Stimulated activated CD4-positive, alpha-beta T cell treated with anti-CD3 and anti-CD28 coated beads, TNF-alpha, amount 100 ng/mL, for 24 hours (primary cell): ENCODE measurements around the gene TGFB3.
"Not testable (repeated sequence)": the region's sequence is repeated elsewhere in the genome, so short reads cannot be mapped to it uniquely, and the experiment has no call there.

Source experiments
- DNase-seq, 3 experiments: peaks; one replicate each; pipeline ENCODE4 v3.0.0-alpha.2; 2020; ENCODE audit warnings: low read depth in 3 of 3

Gene TGFB3

DNA sequence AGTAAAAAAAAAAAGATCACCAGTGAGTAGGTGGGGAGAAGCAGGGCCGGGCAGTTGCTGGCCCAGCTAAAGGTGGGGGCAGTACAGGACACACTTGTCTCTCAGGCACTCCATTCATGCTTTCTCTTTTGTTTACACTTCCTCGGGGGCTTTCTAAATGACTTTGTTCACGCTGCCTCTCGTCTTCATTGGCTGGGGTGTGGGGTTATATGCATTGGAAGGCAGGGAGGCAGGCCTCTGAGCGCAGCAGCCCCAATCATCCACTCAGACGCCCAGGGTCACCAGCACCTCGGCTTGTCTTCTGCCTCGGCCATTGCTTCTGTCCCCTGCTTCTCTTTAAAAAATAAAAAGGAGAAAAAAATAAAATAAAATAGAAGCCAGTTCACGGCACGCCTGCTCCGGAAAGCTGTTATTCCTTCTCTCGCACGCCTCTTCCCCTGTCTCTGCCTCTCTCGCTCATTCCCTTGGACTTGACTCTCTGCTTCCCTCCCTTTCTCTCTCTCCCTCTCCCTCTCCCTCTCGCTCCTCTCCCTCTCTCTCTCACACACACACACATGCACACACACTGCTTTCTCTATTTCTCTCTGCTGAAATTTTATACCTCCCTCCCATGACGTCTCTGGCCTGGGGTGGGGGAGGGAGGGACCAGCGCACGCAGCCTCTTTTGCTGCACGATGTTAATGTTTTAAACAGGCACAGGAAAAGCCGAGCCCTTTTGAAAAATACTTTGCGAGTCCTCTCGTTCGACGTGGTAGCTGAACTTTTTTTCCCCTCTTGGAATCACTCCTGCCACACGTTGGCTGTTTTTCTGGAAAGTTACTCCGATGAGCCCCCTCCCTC is at the start of gene TGFB3:
Gene TGFB3 (minus strand): TSS at position 570 of the 840 bp plus-strand sequence. CDS start 1,102 bp downstream, outside the sequence.
- DNase-seq: peak; percentile 6 to 44 (median 22)

GRCh38 chr14:76024211-76024907 is 42.6 kb upstream of the TGFB3 start:
- DNase-seq: no peak

DNA sequence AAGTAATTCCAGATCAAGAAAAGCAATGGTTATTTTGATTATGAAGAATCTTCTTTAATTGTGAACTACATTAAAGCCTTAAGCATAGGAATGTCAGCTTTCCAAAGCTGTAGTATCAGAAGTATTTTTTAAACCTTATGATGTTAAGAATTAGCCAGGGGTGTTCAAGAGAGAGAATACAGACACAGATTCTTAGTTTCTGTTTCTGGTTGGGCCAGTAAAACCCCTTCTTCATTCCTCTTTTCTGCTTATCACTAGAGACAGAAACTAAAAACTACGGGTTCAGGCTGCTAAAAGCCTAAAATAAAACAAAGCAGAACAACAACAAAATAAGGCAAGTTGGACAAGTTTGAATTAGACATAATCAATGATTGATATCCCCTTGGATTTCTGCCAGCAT is 42.0 kb upstream of the TGFB3 start:
- no peak for DNase-seq

DNA sequence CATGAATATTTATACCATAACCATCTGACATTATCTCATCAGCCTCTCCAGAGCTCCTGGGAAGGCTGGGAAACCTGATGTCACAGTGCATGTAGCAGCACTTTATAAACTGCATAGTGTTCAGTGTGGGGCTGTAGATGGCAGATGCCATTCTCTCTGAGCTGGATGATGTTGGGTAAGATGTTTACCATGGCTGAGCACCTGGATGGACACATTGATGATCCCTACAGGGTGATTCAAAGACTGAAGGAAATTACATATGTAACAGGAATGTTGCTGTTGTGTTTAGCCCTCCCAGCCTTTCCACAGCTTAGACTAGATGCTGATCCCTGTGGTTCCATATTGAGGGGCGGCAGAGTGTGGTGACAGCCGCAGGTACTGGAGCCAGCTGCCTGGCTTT is 41.2 kb upstream of the TGFB3 start:
- no peak for DNase-seq

- DNase-seq: no peak
Observed at GRCh38 chr14:76019676-76020075, 37.9 kb upstream of the TGFB3 start.

DNA sequence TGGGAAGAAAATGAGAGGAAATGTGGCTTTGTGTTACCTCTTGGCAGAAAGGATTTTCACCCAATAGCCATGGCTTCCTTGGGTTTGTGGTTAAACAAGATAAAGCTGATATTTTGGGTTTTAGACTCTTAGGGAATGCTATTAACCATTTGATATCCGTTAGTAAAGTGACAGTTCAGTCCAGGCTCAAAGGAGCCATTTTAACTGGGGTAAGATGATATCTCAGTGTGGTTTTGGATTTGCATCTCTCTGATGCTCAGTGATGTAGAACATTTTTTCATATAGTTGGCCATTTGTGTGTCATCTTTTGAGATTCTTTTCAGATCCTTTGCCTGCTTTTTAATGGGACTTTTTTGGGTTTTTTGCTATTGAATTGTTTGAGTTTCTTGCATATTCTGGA is 33.9 kb upstream of the TGFB3 start:
- DNase-seq: no peak

DNA sequence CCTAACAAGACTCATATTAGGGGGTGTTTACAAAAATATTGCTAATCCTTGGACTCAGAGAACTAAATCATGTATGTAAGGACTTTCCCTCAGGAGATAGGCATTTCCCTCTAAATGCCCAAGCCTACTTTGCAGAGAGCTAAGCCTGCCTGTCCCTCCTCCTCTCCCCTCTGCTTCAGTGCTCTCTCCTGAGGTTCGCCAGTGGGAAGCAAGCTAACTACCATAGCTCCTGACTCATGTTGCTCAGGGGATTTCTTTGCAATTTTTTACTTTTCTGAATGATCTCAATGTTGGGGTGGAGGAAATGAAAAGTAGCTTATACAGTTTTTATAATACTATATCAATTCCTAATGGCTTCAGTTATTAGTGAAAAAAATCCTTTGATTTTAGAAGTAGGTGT is 33.4 kb upstream of the TGFB3 start:
- DNase-seq: no peak

DNA sequence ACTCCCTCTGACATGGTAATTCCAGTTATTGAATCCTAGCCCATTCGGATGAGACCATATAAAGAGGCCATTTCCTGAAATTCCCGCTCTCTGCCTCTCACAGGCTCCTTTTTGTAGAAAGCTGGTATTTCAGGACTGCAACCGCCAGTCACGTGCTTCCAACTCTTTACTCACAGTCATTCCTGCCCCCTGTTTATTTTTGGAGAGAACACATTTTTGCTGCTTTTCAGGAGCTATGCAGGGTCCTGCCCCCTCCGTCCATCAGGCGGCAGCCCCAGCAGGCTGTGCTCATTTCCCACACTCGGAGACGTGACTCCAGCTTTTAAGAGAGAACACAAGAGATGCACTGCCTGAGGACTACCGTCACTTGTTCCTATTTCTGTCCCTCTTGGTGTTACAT is 30.6 kb upstream of the TGFB3 start:
- DNase-seq: no peak

GRCh38 chr14:76011930-76012329 is 30.1 kb upstream of the TGFB3 start:
- DNase-seq: no peak

DNA sequence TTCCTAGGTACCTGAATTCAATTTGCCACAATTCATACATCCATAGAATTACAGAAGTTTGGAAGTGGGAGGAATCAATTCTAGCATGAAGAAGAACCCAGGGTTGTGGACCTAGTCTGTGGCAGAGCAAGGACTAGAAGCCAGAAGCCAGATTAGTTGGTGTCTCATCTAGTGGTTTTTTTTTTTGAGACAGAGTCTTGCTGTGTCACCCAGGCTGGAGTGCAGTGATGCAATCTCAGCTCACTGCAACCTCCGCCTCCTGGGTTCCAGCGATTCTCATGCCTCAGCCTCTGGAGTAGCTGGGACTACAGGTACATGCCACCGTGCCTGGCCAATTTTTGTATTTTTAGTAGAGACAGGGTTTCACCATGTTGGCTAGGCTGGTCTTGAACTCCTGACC is 27.8 kb upstream of the TGFB3 start:
- DNase-seq: not testable (repeated sequence)

- DNase-seq: no peak
Observed at GRCh38 chr14:76007852-76008251, 26.1 kb upstream of the TGFB3 start.

- DNase-seq: no peak
Observed at GRCh38 chr14:76007379-76007778, 25.6 kb upstream of the TGFB3 start.

- no peak for DNase-seq
Observed at GRCh38 chr14:76006253-76006652, 24.5 kb upstream of the TGFB3 start.

DNA sequence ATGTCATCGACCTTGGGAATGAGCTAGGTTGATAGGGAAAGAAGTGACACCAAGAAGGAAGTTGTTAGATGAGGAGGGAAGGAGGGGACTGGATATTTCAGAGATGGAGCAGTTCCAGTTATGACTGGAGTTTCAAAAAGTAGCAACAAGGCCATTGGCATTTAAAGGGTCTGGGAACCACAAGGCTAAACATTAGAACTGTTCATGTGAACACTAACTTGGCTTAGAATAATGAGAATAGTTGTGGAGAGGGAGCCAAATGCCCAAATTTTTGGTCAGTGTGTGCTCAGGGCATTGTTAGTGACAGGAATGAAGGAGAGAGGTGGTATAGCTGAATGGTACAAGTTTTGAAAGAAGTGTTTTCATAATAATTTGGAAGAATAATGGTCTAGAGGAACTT is 20.6 kb upstream of the TGFB3 start:
- no peak for DNase-seq

DNA sequence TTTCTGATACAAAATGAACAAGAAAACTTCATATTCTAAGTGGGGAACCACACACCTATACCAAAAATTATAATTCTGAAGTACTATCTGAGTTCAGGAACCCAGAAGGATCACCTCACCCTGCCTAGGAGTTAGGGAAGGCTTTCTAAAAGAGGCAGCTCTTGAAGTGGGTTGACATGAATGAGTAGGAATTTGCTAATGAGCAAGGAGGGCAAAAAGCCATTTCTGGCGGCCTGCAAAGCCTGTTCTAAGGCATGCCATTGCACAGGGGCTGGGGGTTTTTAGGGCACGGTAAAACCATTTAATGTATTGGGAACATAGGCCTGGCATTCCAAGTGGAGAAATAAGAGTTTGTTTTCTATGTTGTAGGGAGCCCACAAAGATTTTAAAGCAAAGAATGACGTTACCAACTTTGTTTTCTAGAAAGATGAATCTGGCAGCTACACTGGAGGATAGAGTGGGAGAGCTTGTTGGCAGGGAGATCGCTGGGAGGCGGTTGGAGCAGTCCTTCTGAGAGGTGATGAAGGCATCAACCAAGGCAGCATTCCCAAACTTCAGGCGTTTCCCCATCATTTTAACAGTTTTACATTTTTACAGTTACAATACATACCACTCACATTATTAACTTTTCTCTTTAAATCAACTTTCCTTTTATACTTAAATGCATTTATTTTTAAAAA is 17.9 kb upstream of the TGFB3 start:
- no peak for DNase-seq

DNA sequence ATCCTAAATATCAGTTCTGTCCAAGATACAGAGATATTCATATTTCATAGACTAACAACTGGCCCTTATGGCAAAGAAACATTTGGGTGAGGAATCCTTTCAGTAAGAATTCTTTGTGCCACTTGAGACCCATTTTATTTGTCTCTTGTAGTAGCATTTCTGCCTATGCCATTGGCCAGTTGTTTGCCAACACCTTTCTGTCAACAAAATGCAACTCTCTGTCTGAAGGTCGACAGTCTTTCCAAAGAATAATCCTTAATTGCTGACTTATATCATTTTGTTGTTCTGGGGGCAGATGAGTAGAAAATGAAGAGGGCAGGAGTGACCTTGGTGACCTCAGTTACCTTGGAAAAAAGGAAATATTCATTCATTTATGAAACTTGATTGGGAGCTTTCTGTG is 14.7 kb upstream of the TGFB3 start:
- DNase-seq: no peak

GRCh38 chr14:75995372-75996041 is 13.7 kb upstream of the TGFB3 start:
- DNase-seq: no peak

DNA sequence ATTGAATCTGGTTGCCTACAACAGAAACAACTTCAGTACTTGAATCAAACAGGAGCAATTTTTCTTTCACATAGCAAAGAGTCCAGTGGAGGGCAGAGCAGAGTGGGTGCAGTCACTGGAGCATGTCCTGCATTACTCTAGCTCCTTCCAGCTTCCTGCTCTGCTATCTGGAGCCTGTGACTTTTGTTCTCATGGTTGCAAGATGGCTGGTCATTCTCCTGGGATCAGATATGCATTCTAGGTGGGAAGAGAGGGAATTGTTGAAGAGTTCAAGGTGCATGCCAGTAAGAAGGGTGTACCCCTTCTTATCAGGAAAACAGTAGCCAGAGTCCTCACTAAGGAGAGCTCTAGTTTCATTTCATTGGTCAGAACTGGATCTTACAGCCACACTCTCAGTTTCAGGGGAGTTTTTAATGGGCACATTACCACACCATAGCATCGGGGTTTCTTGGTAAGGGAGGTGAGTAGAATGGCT is 11.8 kb upstream of the TGFB3 start:
- no peak for DNase-seq

DNA sequence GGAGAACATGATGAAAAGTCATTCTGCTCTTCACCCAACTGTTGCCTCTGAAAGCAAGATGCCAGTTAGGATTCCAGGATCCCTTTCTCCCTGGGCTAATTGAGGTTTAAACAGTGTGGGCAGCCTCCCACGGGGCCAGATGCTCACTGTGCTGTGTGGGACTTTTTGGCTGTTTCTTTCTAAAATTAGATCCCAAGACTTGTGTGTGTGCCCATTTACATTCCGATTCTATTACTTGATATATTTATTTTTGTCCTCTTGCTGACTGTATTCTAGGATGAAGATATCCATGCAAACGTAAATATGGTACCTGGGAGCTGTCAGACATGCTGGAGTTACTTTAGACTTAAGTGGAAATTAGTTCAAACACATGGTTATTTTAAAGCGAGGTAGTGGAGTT is 10.0 kb upstream of the TGFB3 start:
- DNase-seq: no peak

DNA sequence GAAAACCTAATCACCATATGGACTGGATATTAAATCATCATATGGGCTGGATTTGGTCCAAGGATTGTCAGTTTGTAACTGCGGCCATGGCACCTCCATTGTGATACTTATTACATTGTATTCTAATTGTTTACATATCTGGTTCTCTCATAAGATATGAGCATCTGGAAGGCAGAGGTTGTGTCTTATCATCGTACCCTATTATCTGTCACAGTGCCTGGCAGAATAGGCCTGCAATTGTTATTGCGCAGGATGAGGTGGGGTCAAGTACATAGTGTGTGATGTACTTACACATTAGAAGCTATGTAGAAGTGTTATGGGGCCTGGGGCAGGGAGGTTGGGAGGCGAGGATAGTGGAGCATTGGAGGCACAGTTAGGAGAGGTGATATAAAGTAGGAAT is 8.5 kb upstream of the TGFB3 start:
- DNase-seq: no peak

DNA sequence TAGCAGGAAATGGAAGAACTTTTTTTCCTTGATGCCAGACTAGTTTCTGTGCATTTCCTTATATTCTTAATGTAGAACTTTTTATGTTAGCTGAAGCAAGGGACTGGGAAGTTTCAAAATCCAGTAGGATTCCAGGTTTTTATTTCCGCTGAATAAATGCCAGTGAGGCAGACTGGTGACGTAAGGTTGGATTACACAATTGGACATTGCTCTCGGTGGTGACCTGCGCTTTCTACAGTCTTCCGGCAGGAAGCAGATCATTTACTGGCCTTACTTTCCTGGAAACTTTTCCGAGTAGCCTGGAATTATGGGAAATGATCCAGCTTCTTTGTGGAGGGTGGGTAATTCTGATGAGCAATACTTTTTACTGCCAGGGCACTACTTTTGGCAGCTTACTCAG is 7.3 kb upstream of the TGFB3 start:
- DNase-seq: no peak
